Activated T-cell treated with anti-CD3 and anti-CD28 coated beads for 1 hour (primary cell): ENCODE data around the gene RAB14.
"Not testable (repeated sequence)": the region's sequence is repeated elsewhere in the genome, so short reads cannot be mapped to it uniquely, and the experiment has no call there.

Source experiments
- DNase-seq: peaks from one replicate; pipeline ENCODE4 v3.0.0-alpha.2; 2020; ENCODE audit warnings: low read depth

The RAB14 gene

GRCh38 chr9:121191235-121191634 lies 10.4 kb downstream of the RAB14 start:
- no peak for DNase-seq

- no peak for DNase-seq
Observed at GRCh38 chr9:121189660-121190059, 12.0 kb downstream of the RAB14 start.

GRCh38 chr9:121189006-121189405 lies 12.7 kb downstream of the RAB14 start:
- no peak for DNase-seq

- no peak for DNase-seq
Observed at GRCh38 chr9:121187636-121188305, 13.9 kb downstream of the RAB14 start.

GRCh38 chr9:121185774-121186403 lies 15.8 kb downstream of the RAB14 start:
- no peak for DNase-seq

GRCh38 chr9:121185178-121185745 lies 16.4 kb downstream of the RAB14 start:
- no peak for DNase-seq

GRCh38 chr9:121184463-121184862 lies 17.2 kb downstream of the RAB14 start:
- no peak for DNase-seq

- no peak for DNase-seq
Observed at GRCh38 chr9:121183666-121184423, 17.8 kb downstream of the RAB14 start.

- DNase-seq = no peak
Observed at GRCh38 chr9:121182989-121183388, 18.7 kb downstream of the RAB14 start.

- no peak for DNase-seq
Observed at GRCh38 chr9:121182101-121182836, 19.4 kb downstream of the RAB14 start.

- no peak for DNase-seq
Observed at GRCh38 chr9:121179930-121180681, 21.6 kb downstream of the RAB14 start.

- not testable (repeated sequence) for DNase-seq
Observed at GRCh38 chr9:121179373-121179721, 22.3 kb downstream of the RAB14 start.

- DNase-seq = no peak
Observed at GRCh38 chr9:121178676-121179372, 22.8 kb downstream of the RAB14 start.

GRCh38 chr9:121173501-121173900 lies 28.2 kb downstream of the RAB14 start:
- DNase-seq = no peak

- DNase-seq = no peak
Observed at GRCh38 chr9:121172726-121173487, 28.8 kb downstream of the RAB14 start.

GRCh38 chr9:121171236-121171635 lies 30.4 kb downstream of the RAB14 start:
- no peak for DNase-seq

GRCh38 chr9:121169094-121169601 lies 32.5 kb downstream of the RAB14 start:
- DNase-seq = no peak

- no peak for DNase-seq
Observed at GRCh38 chr9:121168052-121168451, 33.6 kb downstream of the RAB14 start.

GRCh38 chr9:121160025-121160424 lies 41.6 kb downstream of the RAB14 start:
- no peak for DNase-seq

- DNase-seq = no peak
Observed at GRCh38 chr9:121157939-121158338, 43.7 kb downstream of the RAB14 start.
